SHP77 (cell line): ENCODE measurements around the gene TRAF4.
"Not testable (repeated sequence)": the region's sequence is repeated elsewhere in the genome, so short reads cannot be mapped to it uniquely, and the experiment has no call there.

ENCODE experiments used
- DNase-seq, 2 experiments: peaks; one replicate each; lab custom pipeline; 2025; lab: John Stamatoyannopoulos, UW

Gene TRAF4

DNA sequence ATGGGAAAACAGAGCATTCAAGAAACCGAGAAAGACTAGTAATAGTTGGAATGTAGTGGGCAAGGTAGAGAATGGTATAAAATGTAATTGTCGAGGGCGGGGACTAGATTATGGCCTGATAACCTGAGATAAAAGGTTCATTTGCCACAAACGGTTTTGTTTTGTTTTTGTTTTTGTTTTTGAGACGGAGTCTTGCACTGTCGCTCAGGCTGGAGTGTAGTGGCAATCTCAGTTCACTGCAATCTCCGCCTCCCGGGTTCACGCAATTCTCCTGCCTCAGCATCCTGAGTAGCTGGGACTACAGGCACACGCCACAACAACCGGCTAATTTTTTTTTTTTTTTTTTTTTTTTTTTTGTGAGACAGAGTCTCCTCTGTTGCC is 13.9 kb upstream of the TRAF4 start:
- no peak for DNase-seq

- DNase-seq = no peak
These were observed 10.5 kb upstream of the TRAF4 start for GRCh38 chr17:28733346-28733745.

DNA sequence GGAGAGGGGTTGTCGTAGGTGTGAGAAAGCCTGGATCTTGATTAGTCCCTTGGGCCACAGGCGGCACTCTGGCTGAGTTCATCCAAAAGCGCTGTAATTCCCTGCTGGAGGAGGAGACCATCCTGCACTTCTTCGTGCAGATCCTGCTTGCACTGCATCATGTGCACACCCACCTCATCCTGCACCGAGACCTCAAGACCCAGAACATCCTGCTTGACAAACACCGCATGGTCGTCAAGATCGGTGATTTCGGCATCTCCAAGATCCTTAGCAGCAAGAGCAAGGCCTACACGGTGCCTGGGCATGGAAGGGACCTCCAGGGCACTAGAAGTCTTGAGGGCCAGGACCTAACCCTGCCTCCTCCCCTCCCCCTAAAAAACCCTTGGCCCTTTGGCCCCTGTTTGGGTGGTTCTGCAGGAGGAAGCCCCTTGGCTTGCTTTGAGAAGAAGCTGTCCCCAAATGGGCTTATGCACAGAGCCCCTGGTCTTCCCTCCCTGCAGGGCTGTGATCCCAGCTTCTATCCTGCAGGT is 9.0 kb upstream of the TRAF4 start:
- DNase-seq = no peak

GRCh38 chr17:28735242-28735722 is 8.5 kb upstream of the TRAF4 start:
- DNase-seq = no peak

DNA sequence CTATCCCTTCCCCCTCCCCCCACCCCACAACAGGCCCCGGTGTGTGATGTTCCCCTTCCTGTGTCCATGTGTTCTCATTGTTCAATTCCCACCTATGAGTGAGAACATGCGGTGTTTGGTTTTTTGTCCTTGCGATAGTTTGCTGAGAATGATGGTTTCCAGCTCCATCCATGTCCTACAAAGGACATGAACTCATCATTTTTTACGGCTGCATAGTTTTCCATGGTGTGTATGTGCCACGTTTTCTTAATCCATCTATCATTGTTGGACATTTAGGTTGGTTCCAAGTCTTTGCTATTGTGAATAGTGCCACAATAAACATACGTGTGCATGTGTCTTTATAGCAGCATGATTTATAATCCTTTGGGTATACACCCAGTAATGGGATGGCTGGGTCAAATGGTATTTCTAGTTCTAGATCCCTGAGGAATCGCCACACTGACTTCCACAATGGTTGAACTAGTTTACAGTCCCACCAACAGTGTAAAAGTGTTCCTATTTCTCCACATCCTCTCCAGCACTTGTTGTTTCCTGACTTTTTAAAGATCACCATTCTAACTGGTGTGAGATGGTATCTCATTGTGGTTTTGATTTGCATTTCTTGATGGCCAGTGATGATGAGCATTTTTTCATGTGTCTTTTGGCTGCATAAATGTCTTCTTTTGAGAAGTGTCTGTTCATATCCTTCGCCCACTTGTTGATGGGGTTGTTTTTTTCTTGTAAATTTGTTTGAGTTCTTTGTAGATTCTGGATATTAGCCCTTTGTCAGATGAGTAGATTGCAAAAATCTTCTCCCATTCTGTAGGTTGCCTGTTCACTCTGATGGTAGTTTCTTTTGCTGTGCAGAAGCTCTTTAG is 7.7 kb upstream of the TRAF4 start:
- DNase-seq = not testable (repeated sequence)

DNA sequence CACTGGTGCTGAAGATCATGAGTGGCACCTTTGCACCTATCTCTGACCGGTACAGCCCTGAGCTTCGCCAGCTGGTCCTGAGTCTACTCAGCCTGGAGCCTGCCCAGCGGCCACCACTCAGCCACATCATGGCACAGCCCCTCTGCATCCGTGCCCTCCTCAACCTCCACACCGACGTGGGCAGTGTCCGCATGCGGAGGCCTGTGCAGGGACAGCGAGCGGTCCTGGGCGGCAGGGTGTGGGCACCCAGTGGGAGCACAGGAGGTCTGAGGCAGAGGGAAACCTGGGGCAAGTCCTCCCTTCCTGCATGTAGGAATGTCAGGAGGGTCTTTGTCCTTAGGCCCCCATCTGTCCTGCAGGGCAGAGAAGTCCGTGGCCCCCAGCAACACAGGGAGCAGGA is 6.5 kb upstream of the TRAF4 start:
- DNase-seq = no peak

DNA sequence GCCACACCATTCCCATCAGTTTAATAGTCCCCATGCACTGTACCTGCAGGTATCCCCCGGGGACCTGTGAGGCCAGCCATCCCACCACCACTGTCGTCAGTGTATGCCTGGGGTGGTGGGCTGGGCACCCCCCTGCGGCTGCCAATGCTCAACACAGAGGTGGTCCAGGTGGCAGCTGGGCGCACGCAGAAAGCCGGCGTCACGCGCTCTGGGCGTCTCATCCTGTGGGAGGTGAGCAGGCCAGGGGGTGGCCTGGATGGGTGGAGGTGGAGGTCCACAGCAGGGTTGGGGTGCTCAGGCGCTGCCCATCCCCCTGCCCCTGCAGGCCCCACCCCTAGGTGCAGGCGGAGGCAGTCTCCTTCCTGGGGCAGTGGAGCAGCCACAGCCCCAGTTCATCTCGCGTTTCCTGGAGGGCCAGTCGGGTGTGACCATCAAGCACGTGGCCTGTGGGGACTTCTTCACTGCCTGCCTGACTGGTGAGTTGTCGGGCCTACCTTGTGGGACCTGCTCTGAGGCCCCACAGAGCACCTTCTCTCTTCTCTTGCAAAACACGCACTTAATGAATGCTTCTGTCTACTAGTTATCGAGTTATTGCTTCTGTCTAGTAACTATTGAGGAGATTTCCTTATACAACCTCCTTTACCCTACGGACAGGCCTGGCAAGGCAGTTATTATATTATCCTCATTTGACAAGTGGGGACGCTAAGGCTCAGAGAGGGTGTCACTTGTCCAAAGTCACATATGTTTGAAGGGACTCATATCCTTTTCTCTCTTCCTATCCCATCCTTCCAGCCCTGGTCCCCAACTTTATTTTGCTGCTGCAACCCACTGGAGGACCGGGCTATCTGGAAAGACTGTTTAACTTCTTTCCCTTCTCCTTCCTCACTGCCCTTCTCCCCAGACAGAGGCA is 5.8 kb upstream of the TRAF4 start:
- no peak for DNase-seq

GRCh38 chr17:28738680-28739384 is 5.0 kb upstream of the TRAF4 start:
- no peak for DNase-seq

DNA sequence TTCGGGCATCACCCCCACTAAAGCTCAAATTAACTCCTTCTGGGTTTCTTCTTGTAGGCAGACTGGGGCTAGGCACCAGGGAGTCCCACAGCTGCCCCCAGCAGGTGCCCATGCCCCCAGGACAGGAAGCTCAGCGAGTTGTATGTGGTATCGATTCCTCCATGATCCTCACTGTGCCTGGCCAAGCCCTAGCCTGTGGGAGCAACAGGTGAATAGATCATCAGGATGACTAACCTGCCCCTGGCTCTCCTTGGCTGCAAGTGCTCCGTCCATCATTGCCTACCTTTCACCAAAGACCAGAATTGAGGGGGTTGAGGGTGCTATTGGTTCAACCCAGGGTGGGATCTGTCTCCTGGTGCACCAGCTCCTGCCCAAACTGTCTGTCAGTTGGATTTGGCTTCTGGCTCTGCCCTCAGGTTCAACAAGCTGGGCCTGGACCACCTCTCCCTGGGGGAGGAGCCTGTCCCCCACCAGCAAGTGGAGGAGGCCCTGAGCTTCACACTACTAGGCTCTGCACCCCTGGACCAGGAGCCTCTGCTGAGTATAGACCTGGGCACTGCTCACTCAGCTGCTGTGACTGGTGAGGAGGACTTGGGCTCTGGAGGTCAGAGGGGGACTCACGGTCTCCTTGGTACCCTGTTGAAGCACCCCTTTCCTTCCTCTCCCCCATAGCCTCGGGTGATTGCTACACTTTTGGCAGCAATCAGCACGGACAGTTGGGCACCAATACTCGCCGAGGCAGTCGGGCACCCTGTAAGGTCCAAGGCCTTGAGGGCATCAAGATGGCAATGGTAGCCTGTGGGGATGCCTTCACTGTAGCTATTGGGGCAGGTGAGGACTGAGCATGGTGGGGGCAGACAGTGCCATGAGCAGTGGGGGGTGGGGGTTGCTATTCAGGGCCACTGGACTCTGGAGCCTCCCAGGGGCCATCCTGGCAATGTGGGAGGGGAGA is 3.1 kb upstream of the TRAF4 start:
- no peak for DNase-seq

- no peak for DNase-seq
These were observed 2.2 kb upstream of the TRAF4 start for GRCh38 chr17:28741358-28742349.

GRCh38 chr17:28744104-28744971 is 527 bp downstream of the TRAF4 start:
- peak in 1 of 2 experiments; percentile 8 for DNase-seq

GRCh38 chr17:28744972-28745785 is 1.4 kb downstream of the TRAF4 start:
- DNase-seq = peak in 1 of 2 experiments; percentile 51

DNA sequence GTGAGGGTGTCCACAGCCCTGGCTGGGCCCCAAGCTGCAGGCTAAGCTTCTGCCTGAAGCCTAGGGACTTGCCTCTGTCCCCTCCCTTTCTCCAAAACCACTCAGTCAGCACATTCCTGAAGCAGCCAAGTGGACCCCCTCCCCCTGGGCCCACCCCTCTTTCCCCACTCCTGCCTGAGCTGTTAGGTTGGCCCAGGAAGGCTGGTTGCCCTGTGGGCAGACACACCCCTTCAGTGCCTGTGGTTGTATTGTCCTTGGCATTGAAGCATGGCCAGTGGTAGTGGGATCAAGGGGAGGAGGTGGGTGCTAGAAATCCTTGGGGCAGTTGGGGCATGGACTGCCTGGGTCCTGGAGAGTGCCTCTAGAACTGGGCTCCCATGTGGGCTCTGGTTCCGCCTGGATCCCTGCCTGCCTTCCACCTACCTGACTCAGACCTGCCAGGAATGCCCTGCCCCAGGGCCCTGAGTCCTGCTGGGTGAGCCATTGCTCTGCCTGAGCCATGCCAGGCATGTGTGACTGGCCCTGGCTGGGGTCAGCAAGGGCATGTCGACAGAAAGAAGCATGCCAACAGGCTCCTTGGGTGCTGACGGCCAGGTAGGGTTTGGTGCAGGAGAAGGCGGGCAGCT is 2.1 kb downstream of the TRAF4 start:
- DNase-seq = no peak

- peak; percentile 62 to 80 for DNase-seq
These were observed 2.8 kb downstream of the TRAF4 start for GRCh38 chr17:28746611-28747050.

DNA sequence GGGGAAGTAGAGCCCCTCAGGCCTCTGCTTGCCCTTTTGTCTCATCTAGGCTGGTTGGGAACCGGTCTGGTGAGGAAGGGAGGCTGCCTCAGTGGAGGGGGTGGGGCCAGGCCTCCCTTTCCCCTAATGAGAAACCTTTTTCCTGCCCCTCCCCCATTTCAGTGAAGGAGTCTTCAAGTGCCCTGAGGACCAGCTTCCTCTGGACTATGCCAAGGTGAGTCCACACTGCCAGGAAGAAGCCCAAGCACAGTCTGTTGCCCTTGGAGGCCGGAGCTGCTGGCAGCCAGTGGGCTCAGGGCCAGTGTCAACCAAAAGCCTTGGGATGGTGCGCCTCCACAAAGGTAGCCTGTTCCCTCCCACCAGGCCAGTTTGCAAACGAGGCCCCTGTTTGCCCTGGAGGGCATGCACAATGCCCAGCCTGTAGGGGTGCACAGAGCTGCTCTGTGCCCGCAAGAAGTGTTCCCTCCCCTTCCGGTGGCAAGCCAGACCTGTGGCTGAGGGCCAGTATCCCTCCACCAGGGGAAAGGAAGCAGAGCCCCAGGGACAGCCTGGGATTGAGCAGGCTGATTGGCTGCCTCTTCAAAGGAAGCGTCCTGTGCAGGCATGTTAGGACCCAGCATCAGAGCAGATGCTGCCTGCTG is 3.4 kb downstream of the TRAF4 start:
- peak; percentile 21 to 22 for DNase-seq
